ENCODE data around the gene CDH22.

CDH22 gene

GRCh38 chr20:46237736-46238135 lies 70.6 kb downstream of the CDH22 start:
- no peak for DNase-seq

DNA sequence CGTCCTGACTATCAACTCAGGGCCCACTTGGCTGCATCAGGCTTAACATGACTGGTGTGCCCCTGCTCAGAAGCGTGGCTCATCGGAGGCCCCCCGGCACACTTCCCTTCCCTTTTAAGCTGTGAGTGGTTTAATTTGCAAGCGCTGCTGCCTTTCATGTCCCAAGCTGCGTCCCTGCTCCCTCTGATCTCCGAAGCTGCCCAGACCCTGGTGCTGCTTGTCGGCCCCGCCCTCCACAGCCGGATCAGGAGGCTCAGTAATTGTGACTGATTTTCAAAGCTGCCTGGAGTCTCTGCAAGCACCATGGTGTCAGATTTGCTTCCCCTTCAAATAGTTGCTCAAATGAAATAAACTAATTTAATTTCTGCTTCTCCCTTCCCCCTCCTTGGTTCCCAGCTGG lies 71.1 kb downstream of the CDH22 start:
- no peak for DNase-seq

DNA sequence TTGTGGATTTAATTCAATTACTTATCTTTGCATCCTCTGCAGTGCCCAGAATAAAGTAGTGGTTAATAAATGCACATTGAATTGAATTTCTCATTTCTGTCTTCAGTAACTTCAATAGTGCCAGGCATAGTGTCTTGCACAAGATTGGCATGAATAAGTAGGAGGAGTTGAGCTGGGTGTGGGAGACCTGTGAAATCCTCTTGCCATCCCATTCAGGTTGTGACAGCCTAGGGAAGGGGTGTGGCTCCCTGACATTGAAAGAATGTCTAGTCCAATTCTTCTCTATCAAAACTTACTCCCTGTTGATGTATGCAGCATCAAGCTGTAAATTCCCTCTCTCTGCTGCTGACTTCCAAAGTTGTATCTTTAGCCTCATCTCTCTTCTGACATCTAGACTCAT lies 73.2 kb downstream of the CDH22 start:
- no peak for DNase-seq

DNA sequence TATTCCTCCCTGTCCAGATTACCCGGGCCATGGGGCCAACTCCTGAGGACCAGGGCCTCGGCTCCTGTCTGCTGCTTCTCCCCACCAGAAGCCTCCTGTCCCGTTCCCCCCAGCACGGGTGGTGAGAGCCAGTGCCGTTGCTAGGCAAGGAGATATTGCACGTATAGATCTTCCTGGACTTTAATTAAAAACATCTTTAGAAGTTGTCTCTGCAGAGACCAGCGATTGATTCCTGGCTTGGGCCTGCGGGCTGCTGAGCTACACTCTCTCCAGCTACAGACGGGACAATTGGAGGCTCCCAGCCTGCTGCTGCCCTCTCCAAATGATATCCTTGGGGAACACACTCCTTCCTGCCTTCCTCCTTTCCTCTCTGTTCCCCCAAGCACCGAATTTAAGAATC lies 74.6 kb downstream of the CDH22 start:
- no peak for DNase-seq

- no peak for DNase-seq
These were observed 75.8 kb downstream of the CDH22 start for GRCh38 chr20:46232539-46232938.

DNA sequence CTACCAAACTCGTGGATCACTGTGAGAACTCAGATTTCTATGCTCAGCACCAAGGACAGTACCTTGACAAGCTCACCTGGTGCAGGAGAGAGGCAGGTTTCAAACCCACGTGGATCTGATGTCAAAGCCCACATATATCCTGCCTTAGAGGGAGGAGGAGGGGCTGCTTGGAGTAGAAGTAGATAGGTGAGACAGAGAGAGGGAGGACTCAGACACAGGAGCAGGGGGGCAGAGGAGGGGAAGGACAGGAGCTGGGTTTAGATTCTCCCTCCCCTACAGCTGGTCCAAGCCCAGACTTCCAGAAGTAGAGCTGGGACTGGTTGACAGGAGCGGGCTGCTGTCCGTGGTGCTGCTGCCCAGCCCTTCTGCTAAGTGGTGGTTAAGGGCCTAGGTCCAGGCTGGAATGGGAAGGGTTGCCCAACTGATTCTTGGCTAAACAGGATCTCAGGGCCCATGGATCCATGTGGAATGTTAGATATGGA lies 77.5 kb downstream of the CDH22 start:
- no peak for DNase-seq

GRCh38 chr20:46230106-46230491 lies 78.2 kb downstream of the CDH22 start:
- no peak for DNase-seq

DNA sequence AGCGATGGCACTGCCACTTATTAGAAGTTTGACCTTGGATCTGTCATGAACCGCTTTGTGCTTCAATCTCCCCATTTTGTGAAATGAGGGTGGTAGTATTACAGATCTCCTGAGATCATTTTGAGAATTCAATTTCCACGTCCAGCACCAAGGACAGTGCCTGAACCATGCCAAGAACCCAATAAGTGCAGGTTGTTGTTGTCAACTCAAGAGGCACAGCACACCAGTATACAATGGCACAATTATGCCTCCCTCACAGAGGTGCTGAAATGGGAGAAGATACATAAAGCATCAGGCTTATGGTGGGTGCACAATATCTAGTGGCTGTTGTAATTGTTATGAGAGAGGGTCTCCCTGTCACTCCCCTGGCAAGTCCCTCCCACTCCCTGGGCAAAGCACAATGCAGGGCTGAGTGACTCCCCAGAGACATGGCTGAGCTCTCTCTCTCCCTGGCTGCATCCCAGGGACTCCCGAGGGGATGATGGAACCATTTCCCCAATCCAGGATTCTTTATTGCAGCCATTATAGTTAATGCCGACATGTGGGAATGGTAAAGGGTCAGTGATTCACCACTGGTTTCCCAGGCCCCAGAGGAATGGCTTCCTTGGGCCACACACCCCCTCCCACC lies 78.7 kb downstream of the CDH22 start:
- no peak for DNase-seq

DNA sequence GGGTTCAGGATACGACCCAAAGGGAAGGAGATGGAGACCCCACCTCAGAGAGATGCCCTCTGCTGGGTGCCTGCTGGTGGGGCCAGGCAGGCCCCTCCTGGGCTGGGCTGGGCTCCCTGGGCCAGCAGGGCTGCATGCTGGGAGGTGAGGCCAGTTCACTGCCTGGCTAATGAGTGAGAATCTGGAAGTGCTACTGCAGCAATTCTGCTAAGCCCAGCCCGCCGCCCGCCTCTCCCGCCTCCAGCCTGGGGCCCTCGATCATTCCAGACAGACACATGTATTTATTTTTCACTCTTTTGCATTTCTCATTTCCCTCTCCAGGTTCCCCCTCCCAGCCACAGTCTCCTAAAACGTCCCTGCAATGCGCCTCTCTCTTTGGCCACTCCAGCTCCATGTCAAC lies 79.6 kb downstream of the CDH22 start:
- no peak for DNase-seq

DNA sequence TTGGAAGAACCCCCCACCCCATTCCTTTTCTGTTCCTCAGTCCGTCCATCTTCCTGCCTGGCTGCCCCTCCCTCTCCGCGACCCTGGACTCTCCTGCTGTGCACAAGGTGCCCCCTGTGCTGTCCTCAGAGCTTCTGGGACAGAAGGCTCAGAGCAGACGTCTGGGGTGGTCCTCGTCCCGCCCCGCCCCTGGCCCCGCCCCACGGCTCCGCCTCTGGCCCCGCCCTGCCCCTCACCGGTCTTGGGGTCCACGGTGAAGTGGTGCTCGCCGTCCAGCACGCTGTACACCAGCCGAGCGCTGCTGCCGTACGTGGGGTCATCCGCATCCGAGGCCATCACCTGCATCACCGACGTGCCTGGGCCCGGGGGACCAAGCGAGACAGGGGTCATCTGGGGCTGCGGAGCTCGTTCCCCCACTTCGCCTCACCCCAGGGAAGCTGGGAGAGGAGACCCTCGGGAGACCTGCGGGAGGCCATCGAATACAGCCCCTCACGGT lies 81.0 kb downstream of the CDH22 start:
- no peak for DNase-seq

GRCh38 chr20:46226602-46227001 lies 81.7 kb downstream of the CDH22 start:
- DNase-seq = no peak

DNA sequence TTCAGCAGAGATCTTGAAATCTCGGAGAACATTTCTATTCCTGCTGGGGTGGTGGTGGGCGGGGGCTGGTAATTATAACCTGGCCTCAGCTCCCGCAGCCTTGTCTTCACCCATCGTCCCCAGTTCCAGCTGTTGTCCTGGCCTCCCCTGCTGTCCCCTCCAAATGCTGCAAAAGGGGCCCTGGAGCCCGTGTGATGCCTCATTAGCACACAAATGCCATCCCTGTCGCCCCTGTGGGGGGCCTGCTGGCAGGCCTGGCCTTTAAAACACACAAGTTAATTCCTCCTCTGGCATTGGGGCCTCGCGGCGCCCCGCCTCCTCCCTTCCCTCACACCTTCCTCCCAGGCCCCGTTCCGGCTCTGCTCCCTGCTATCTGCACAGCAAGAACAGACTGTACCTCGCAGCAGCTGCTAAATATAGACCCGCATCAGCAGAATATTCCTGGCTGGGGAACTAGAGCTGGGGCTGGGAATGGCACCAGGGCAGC lies 85.7 kb downstream of the CDH22 start:
- DNase-seq = no peak

- no peak for DNase-seq
These were observed 87.0 kb downstream of the CDH22 start for GRCh38 chr20:46221256-46221833.

DNA sequence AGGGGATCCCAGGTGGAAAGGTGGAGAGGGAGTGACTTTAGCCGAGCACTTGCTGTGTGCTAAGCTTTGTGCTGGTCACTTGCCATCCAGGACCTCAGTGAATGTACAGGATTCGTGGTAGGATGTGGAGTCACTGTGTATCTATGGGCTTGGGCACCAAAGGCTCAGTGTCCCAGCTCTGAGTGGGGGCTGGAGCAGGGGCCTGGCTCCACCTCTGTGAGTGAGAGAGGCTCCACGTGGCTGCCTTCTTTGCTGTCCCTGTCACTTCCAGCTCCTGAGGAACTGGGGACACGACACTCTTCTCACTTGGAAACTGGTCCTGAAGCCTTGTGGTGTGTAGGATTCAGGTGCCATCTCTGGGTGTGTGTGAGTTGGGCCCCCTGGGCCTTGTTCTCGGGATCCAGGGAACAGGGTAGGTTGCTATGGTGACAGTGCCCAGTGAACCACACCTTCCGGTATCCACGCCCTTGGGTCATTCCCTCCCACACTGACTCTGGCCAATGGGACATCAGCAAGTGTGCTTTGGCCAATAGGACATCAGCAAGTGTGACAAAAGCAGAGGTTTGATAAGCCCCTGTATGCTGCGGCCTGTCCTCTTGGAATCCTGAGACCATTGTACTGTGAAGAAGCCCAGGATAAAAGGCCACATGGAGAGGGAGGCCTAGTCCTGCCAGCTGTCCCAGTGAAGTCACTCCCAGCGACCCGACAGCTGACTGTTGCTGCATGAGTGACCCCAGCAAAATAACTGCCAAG lies 87.7 kb downstream of the CDH22 start:
- DNase-seq = no peak

- no peak for DNase-seq
These were observed 88.4 kb downstream of the CDH22 start for GRCh38 chr20:46219920-46220319.

DNA sequence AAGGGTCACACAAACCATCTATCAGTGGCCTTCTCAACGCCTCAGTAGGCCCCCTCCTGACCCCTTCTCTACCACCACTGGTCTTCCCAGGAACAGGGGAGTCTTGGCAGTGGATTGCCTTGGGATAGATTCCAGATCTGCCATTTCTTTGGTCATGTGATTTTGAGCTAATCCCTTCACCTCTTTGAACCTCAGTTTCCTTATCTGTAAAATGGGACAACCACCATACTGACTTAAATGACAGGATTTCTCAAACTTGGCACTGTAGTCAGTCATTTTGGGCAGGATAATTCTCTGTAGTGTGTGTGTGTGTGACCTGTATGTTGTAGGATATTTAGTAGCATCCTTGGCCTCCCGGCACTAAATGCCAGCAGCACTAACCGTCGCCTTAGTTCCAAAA lies 89.1 kb downstream of the CDH22 start:
- no peak for DNase-seq

- no peak for DNase-seq
These were observed 89.6 kb downstream of the CDH22 start for GRCh38 chr20:46218656-46219055.

- DNase-seq = no peak
These were observed 90.7 kb downstream of the CDH22 start for GRCh38 chr20:46217583-46217982.

GRCh38 chr20:46216770-46217464 lies 91.4 kb downstream of the CDH22 start:
- DNase-seq = no peak

GRCh38 chr20:46215913-46216707 lies 92.2 kb downstream of the CDH22 start:
- no peak for DNase-seq

GRCh38 chr20:46214824-46215488 lies 93.3 kb downstream of the CDH22 start:
- no peak for DNase-seq

Data from T-helper 2 cell (primary cell).